GM18502 (cell line): Measurements from ENCODE around the gene EIF1AX.

Experiments used
- ATAC-seq: cut with Tn5 transposase; IDR thresholded peaks from one replicate; pipeline ENCODE4 v1.9.1; 2021; ENCODE audit warnings: mild to moderate bottlenecking; ENCODE audit not compliant: unreplicated experiment, poor library complexity

The EIF1AX gene

DNA sequence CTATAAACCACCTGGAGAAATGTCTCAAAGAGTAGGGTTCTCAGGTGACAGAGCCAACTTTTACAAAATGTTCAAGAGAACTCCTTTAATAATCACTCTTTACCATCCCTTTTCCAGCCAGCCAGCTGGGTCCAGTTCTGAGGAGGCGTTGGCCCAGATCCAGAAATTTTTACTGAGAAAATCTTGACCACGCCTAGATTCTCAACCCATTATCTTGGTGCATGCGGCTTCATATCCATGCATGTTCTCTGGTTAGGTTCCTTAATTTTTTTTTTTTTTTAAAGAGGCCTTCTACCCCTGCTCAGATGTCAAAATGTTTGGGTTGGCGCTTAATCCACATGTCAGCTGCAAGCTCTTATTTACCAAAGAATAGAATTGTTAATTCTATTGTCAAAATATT, 13.0 kb downstream of the EIF1AX start:
- ATAC-seq = no peak

DNA sequence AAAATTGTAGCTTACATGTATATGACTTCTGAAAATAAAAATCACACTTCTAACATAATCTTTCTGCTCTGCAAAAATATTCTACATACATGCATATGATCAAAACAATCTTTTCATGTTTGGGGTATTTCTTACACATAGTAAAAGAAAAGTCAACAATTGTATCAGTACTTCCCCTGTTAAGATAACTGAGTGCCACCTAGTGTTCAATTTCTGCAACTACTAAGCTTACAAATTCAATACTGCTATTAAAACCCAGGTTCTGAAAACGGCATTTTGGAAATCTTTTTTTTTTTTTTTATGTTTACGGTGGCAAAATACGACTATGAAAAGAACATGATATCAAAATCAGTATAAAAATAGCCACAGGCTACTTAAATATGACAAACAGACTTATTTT, 14.2 kb downstream of the EIF1AX start:
- peak; percentile 62 for ATAC-seq

DNA sequence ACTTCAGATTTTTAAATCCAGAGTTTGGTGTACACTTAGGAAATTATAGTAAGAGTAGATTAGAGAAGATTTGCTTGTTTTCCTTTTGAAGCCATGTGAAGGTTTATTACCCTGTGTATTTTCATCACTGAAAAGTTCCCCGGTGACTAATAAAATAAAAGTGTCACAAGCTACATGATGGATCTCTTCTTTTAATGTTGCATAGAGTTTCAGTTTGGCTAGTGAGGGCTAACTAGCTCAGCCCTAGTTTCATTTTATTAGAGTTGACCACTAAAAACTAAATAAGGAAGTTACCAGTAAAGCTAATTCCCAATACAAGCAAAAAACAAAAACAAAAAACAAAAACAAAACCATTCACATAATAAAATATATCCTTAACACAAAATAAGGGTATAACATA, 14.8 kb downstream of the EIF1AX start:
- peak; percentile 70 for ATAC-seq

DNA sequence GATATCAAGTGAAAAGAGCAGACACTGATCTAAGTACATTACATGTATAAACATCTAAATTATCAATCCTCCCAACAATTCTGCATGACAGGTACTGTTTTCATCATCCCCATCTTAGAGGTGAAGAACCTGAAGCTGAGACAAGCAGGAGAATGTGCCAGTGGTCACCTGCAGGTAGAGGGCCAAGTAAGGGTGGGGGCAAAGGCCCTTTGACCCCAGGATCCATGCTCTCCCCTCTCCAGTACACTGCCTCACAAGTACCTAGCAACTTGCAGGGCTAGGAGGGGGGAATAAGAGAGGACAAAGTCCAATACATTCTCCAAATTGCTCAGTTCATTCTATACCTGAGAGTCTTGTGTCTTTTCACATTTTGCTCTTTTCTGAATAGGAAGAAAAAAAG, 16.7 kb downstream of the EIF1AX start:
- no peak for ATAC-seq

DNA sequence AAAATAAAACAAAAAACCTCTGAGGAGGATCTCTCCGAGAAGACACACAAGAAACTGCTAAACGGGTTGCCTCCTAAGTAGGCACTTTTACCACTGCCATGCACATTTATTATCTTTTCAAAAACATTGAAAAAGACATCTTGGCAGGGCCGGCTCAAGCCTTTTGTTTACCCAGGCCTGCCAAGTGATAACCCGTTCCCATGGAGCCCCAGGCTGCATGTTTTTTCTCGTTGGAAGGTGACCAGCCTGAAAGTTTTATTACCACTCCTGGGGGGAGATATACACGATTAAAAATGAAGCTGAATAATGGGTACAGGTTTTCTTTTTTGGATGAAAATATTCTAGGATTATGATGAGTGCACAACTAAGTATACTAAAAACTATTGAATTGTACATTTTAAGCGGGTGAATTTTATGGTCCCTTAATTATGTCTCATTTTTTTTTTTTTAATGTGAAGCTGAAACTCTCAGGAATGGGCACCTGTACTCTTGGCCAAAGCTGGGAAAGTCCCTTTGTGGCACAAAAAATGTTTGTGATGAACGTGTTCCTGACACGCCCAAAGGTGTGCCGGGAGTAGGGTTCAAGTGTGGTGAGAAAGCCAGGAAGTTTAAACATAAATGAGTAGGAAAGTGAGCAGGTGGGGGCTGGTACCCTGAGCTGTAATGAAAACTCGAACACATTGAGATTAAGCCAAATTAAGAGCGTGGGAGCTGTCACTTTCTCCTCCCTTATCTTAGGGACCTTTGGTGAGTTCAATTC, 23.4 kb downstream of the EIF1AX start:
- no peak for ATAC-seq

DNA sequence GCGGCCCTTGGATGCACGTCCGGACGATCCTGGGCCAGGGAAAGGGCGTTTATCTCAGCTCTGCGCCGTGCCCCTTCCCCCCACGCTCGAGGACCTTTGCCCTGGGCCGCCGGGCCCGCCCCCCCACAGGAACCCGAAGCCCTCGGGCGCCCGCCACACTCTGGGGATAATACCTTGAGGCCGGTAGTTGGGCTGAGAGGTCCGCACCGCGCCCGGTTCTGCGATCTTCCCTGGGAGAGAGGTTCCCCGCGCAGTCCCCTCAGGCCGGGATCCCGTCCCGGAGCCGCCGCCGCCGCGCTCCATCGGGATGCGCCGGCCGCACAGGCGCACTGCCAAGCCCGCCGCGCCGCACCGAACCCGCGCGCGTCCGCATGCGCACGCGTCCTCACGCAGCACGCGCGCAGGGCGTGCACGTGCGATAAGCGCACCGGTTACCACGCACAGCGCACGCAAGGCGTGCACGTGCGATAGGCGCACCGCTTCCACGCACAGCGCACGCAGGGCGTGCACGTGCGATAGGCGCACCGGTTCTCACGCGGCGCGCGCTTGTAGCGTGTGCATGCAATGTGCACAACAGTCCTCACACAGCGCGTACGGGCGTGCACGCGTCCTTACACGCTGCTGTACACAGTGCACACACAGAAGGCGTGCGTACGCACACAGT, 24.9 kb downstream of the EIF1AX start, which contains the start of gene MAP7D2:
Gene MAP7D2 (minus strand): TSS at position 331 of the 664 bp plus-strand sequence. CDS start 28 bp downstream, at position 303.
- no peak for ATAC-seq

DNA sequence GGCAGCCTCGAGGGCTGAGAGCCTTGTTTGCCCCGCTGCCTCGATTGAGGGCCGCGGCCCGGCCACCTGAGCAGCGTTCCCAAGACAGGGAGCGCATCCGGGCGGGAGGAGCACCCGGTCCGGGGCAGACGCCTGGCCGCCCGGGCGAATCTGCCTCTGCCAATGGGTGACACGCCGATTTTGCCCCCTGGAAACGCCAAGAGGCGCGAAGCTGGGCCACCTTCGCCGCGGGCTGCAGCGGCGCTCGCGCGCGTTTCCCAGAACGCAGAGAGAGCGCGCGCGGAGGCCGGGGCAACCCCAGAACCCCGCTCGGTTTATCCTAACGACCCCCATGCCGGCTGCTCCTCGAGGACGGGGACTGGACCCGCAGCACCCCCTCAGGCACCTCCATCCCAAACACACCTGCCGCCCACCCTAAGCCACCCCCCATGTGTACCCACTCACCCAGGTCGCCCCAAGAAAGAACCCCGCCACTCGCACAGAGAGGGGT, 25.5 kb downstream of the EIF1AX start:
- no peak for ATAC-seq

DNA sequence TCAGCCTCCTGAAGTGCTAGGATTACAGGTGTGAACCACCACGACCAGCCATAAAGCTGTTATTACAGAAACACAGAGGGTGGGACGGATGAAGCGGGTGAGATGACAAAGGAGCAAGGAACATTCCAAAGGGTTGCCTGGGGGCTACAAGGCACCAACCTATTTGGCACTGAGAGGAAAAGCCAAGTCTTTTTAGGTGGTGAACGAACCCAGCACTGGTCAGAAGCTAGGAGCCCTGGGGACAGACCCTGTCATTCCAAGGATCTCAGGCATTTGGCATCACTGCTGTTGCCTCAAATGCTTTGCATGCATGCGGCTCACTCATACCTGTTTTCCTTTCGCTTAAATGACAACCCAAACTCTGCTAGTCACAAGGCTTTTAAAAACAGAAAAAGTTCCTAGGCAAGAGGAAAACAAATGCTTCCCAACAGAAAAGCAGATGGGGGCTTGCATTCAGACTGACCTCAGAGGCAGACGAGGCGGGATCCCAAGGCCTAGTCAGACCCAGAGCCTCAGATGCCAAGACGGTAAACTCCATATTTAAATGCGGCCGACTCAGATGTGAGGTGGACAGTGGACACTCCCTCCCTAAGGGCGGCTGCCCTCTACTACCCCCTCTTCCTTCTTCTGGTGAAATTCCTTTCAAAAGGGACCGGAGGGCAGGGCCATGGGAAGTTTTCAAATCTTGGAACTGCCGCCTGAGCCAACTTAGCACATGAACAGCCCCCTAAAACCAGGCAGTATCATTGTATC, 29.4 kb downstream of the EIF1AX start:
- no peak for ATAC-seq

DNA sequence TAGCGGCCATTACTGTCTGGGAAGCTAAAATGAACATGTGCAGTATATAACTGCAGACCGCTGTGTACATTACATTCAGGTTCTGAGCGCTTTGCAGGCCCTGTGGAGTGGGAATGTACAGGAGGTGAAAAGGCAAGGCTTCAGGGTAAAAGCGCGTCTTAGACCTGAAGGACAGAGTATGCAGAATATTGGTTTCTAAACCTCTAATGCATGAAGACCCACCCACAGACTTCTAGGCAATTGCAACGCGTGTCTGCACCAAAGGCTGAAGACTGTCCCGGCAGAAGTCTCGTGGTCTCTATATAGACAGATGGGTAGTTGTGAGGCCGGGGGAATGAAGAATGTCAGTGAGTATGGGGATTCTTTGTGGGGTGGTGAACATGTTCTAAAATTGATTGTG, 30.4 kb downstream of the EIF1AX start:
- no peak for ATAC-seq

DNA sequence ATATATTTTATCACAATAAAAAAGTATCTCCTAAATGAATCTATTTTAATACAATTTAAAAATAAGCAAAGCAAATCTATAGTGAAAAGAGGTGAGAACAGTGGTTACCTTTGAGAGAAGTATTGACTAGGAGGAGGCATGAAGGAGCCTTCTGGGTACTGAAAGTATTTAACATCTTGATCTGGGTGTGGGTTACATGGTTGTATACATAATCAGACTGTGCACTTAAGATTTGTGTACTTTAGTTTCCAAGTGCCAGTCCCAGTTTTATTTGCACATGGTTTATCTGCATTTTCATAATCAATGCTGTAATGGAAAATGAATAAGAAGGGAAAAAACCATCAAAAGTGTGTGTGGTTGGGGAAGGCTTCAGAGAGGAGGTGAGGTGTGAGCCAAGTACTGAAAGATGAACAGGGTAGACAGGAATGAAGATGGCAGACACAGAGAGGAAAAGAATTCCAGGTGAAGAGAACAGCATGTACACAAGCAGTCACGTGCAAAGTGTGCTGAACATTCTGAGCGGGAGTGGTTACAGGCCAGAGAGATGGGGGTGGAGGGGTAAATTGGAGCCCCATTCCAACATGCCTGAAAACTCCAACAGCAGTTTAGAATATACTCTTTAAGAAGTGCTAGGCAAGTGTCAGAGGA, 39.6 kb downstream of the EIF1AX start:
- ATAC-seq = no peak

DNA sequence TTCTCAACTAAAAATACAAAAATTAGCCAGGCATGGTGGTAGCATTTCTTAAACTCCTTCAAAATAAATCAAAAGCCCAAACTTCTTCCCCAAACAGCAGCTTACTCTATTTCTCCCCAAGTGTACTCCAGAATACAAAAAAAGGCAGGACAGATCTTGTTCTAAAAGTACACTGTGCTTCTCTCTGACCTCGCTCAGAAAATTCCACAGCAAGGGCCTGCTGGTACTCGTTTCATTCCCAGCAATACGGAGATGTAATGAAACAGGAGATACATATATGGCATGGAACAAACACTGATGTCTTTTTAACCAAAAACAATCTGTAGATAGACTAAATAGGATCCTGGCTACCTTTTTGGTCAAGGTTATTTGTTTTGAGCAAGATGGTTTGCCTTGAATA, 50.1 kb downstream of the EIF1AX start:
- no peak for ATAC-seq

DNA sequence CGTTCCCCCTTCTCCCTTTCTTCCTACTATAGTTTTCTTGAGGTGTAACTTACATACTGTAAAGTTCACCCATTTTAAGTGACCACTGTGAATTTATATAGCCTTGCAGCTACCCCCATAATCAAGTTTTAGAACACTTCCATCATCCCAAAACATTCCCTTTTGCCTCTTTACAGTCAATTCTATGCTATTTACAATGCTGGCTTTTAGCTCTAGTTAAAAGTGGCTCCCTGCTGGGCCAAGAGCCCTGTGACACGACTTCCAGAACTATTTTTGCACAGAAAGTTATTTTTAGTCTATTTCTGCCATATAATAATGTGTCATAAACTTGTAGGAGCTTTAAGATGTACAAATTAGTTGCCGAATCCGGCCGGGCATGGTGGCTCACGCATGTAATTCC, 51.8 kb downstream of the EIF1AX start:
- no peak for ATAC-seq

DNA sequence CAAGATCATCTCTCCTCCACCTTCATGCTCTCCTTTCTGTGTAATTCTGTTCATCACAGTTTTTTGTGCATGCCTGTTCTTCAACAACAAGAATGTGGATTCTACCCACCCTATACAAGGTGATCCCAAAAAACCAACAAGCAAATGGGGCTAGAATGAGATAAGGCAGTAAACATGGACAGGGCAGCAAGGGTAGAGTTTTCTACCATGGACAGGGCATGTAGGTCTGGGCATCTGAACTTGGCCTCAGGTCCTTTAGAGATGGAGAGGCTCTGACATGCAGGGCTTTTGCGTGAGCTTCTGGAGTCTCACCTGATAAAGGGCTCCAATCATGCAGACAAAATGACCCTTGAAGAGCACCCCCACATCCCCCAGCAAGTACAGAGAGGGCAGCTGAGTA, 61.4 kb downstream of the EIF1AX start:
- ATAC-seq = no peak
